Neuronal stem cell (in vitro differentiated cells): ENCODE results near the gene TSSK6.

Experiments
- DNase-seq: peaks from one replicate; pipeline ENCODE4 v3.0.0-alpha.2; 2013; ENCODE audit warnings: low spot score
- H2AFZ ChIP-seq: one replicate; pipeline ENCODE4 v1.6.1; 2013; ENCODE audit warnings: mild to moderate bottlenecking, low read length, inconsistent platforms
- H2AK5ac ChIP-seq: 2 replicates; pipeline ENCODE4 v1.6.1; 2013; ENCODE audit warnings: low read depth, mild to moderate bottlenecking, inconsistent platforms, low read length, moderate library complexity, mixed read lengths
- H2BK120ac ChIP-seq: 2 replicates; pipeline ENCODE4 v1.6.1; 2013; ENCODE audit warnings: low read depth, mild to moderate bottlenecking, inconsistent platforms, low read length, moderate library complexity, mixed read lengths
- H2BK12ac ChIP-seq: one replicate; pipeline ENCODE4 v1.6.1; 2013; ENCODE audit warnings: low read length, inconsistent platforms
- H2BK15ac ChIP-seq: 2 replicates; pipeline ENCODE4 v1.6.1; 2013; ENCODE audit warnings: mild to moderate bottlenecking, low read length, inconsistent platforms, mixed read lengths
- H2BK5ac ChIP-seq: one replicate; pipeline ENCODE4 v1.6.1; 2013; ENCODE audit warnings: inconsistent platforms, mild to moderate bottlenecking, low read length, moderate library complexity
- H3K14ac ChIP-seq: one replicate; pipeline ENCODE4 v1.6.1; 2013; ENCODE audit warnings: low read length, inconsistent platforms
- H3K18ac ChIP-seq: 2 replicates; pipeline ENCODE4 v1.6.1; 2013; ENCODE audit warnings: low read length, inconsistent platforms
- H3K23ac ChIP-seq: 2 replicates; pipeline ENCODE4 v1.6.1; 2013; ENCODE audit warnings: low read depth, mild to moderate bottlenecking, mixed read lengths, low read length, inconsistent platforms; ENCODE audit not compliant: poor library complexity
- H3K27ac ChIP-seq: replicated peaks from 3 replicates; pipeline ENCODE4 v1.5.1; 2013; ENCODE audit warnings: low read length, inconsistent platforms
- H3K27me3 ChIP-seq, 3 experiments: 2 replicates each; pipeline ENCODE4 v1.6.1; 2013; ENCODE audit warnings: low read length in 3 of 3, mild to moderate bottlenecking in 2 of 3, inconsistent platforms in 1 of 3, low read depth in 1 of 3, mixed read lengths in 1 of 3, moderate library complexity in 1 of 3; ENCODE audit not compliant: control insufficient read depth in 3 of 3, insufficient read depth in 3 of 3
- H3K36me3 ChIP-seq, 2 donors: replicated peaks in 1 of 2; 2 replicates each; pipeline ENCODE4 v1.6.1; 2013; ENCODE audit warnings: low read length in 2 of 2; ENCODE audit not compliant: control insufficient read depth in 2 of 2, insufficient read depth in 2 of 2
- H3K4ac ChIP-seq: 2 replicates; pipeline ENCODE4 v1.6.1; 2013; ENCODE audit warnings: inconsistent platforms, mild to moderate bottlenecking, low read length, moderate library complexity
- H3K4me1 ChIP-seq, 2 donors: 1 replicate in 1 of 2; 2 replicates in 1 of 2; pipeline ENCODE4 v1.6.1; 2013; ENCODE audit warnings: low read length in 2 of 2, low read depth in 1 of 2; ENCODE audit not compliant: control insufficient read depth in 2 of 2, insufficient read depth in 1 of 2
- H3K4me2 ChIP-seq: one replicate; pipeline ENCODE4 v1.6.1; 2013; ENCODE audit warnings: mild to moderate bottlenecking, low read length, inconsistent platforms; ENCODE audit not compliant: insufficient read depth, poor library complexity, severe bottlenecking
- H3K4me3 ChIP-seq, 2 donors: 2 replicates each; pipeline ENCODE4 v1.5.1; 2013; ENCODE audit warnings: low read length in 2 of 2, mild to moderate bottlenecking in 2 of 2, inconsistent platforms in 1 of 2, moderate library complexity in 1 of 2
- H3K79me1 ChIP-seq: one replicate; pipeline ENCODE4 v1.6.1; 2013; ENCODE audit warnings: low read depth, mild to moderate bottlenecking, inconsistent platforms, low read length, moderate library complexity
- H3K9ac ChIP-seq: one replicate; pipeline ENCODE4 v1.6.1; 2013; ENCODE audit warnings: mild to moderate bottlenecking, low read depth, low read length, inconsistent platforms; ENCODE audit not compliant: poor library complexity
- H3K9me3 ChIP-seq, 2 donors: replicated peaks in 1 of 2; 2 replicates each; pipeline versions ENCODE3 to v1.6.1; 2013; ENCODE audit warnings: low read length in 2 of 2, mild to moderate bottlenecking in 2 of 2, inconsistent platforms in 1 of 2, low read depth in 1 of 2, mixed read lengths in 1 of 2, moderate library complexity in 1 of 2; ENCODE audit not compliant: control insufficient read depth in 2 of 2, insufficient read depth in 1 of 2
- H4K8ac ChIP-seq: one replicate; pipeline ENCODE4 v1.6.1; 2013; ENCODE audit warnings: low read depth, mild to moderate bottlenecking, inconsistent platforms, low read length, moderate library complexity
- H4K91ac ChIP-seq: one replicate; pipeline ENCODE4 v1.6.1; 2013; ENCODE audit warnings: low read length, low read depth, mild to moderate bottlenecking, inconsistent platforms; ENCODE audit not compliant: poor library complexity
- WGBS, 2 donors: extraction: QIAGEN DNeasy Blood & Tissue Kit; methylation state at CpG; one replicate each; pipeline ENCODE4 v1.1.7; 2013; ENCODE audit warnings: missing lambda C conversion rate in 2 of 2, mixed read lengths in 1 of 2; ENCODE audit not compliant: insufficient read length in 2 of 2, insufficient replicate concordance in 1 of 2; ENCODE audit errors: extremely low coverage in 2 of 2; 5-methylcytosine and 5-hydroxymethylcytosine counted together

The TSSK6 gene

GRCh38 chr19:19530423-19530804 is 15.1 kb upstream of the TSSK6 start:
- H2AFZ ChIP-seq: no peak overlapping the region
- WGBS, 2 donors: no CpG with 5 or more reads among the region's 9 CpGs
- no peak overlapping the region for H3K23ac ChIP-seq
- no peak overlapping the region for H3K27ac ChIP-seq
- H2BK15ac ChIP-seq: no peak overlapping the region
- H2AK5ac ChIP-seq: no peak overlapping the region
- H3K9me3 ChIP-seq: no peaks in the 10 kb centered on the region
- H3K18ac ChIP-seq: no peak overlapping the region
- peaks cover 16 to 66% of the 10 kb centered on the region in 2 donors for H3K36me3 ChIP-seq
- no peak for DNase-seq
- H3K79me1 ChIP-seq: peaks cover 7% of the 10 kb centered on the region
- no peak overlapping the region for H4K8ac ChIP-seq
- H3K4ac ChIP-seq: no peak overlapping the region
- H3K4me2 ChIP-seq: no peak overlapping the region
- H3K9ac ChIP-seq: no peak overlapping the region
- H2BK120ac ChIP-seq: no peak overlapping the region
- H3K4me1 ChIP-seq: peaks cover 15 to 21% of the 10 kb centered on the region in 2 donors
- no peak overlapping the region for H4K91ac ChIP-seq
- H3K14ac ChIP-seq: no peak overlapping the region
- no peaks in the 10 kb centered on the region for H3K27me3 ChIP-seq
- H2BK12ac ChIP-seq: no peak overlapping the region
- no peak overlapping the region for H2BK5ac ChIP-seq
- H3K4me3 ChIP-seq: no peak overlapping the region

- H3K14ac ChIP-seq: no peak overlapping the region
- no peak overlapping the region for H3K4me3 ChIP-seq
- no peak overlapping the region for H3K4me2 ChIP-seq
- no peak overlapping the region for H4K91ac ChIP-seq
- no CpG with 5 or more reads among the region's 11 CpGs for WGBS, 2 donors
- no peak for DNase-seq
- no peak overlapping the region for H3K9ac ChIP-seq
- peaks cover 16 to 66% of the 10 kb centered on the region in 2 donors for H3K36me3 ChIP-seq
- H3K27me3 ChIP-seq: no peaks in the 10 kb centered on the region
- H2AK5ac ChIP-seq: no peak overlapping the region
- H3K4me1 ChIP-seq: peaks cover 17 to 26% of the 10 kb centered on the region in 2 donors
- no peak overlapping the region for H3K4ac ChIP-seq
- H2BK12ac ChIP-seq: no peak overlapping the region
- H2AFZ ChIP-seq: no peak overlapping the region
- H2BK15ac ChIP-seq: no peak overlapping the region
- no peak overlapping the region for H4K8ac ChIP-seq
- H3K23ac ChIP-seq: no peak overlapping the region
- no peak overlapping the region for H3K27ac ChIP-seq
- H3K9me3 ChIP-seq: no peaks in the 10 kb centered on the region
- peaks cover 7% of the 10 kb centered on the region for H3K79me1 ChIP-seq
- no peak overlapping the region for H2BK5ac ChIP-seq
- no peak overlapping the region for H2BK120ac ChIP-seq
- H3K18ac ChIP-seq: no peak overlapping the region
These were observed 14.6 kb upstream of the TSSK6 start for GRCh38 chr19:19529783-19530422.

GRCh38 chr19:19528721-19529490 is 13.6 kb upstream of the TSSK6 start, which contains the start of gene YJEFN3:
Gene YJEFN3, plus strand, starts transcription at chr19:19528911. Its CDS starts 22 bp downstream, at chr19:19528933.
- no peak within 1 kb of the TSS for H3K27ac ChIP-seq
- H3K36me3 ChIP-seq: peaks cover 16 to 73% of the 10 kb centered on the region in 2 donors
- no CpG with 5 or more reads among the region's 50 CpGs for WGBS, 2 donors

More at GRCh38 chr19:19528721-19529490, 13.6 kb upstream of the TSSK6 start, which contains the start of gene YJEFN3:
- Histone ChIP-seq H2BK5ac (no peak within 1 kb of the TSS), H2BK120ac (no peak within 1 kb of the TSS), H3K4ac (no peak within 1 kb of the TSS), H2BK15ac (no peak within 1 kb of the TSS), H3K27me3 (no peaks in the 10 kb centered on the region), H3K4me2 (no peak within 1 kb of the TSS), H3K4me1 (peaks cover 17 to 26% of the 10 kb centered on the region in 2 donors), H3K14ac (no peak within 1 kb of the TSS), H4K8ac (no peak within 1 kb of the TSS), H4K91ac (no peak within 1 kb of the TSS), H2AFZ (no peak within 1 kb of the TSS), H3K4me3 (no peak within 1 kb of the TSS), H3K23ac (peak within 1 kb of the TSS; percentile 14), H3K18ac (no peak within 1 kb of the TSS), H2AK5ac (no peak within 1 kb of the TSS), H3K9ac (no peak within 1 kb of the TSS), H2BK12ac (no peak within 1 kb of the TSS), H3K79me1 (peaks cover 10% of the 10 kb centered on the region), H3K9me3 (no peaks in the 10 kb centered on the region)
- no peak for DNase-seq
